ENCODE data around the gene ARFGEF2. TPM values are rescaled to one million over a fixed set of nuclear protein-coding genes. Genes with fewer than 3 reads are reported as not detected.

ARFGEF2 gene
- total RNA-seq, 4 donors from 2014 or later: 33.6 to 45.2 (median 39.3) TPM

GRCh38 chr20:48923149-48923718, 1.7 kb downstream of the ARFGEF2 start:
- Histone ChIP-seq H3K27ac (replicated peaks in 1 of 4) (peak overlapping the region in 3 of 4 donors; percentile 93 to 98 (median 93)), H3K27me3 (no peaks in the 10 kb centered on the region), H3K4me1 (peaks cover 38 to 62% (median 60%) of the 10 kb centered on the region in 4 donors), H3K4me3 (peak overlapping the region in 3 of 4 donors; percentile 74 to 95 (median 94)), H3K9me3 (no peaks in the 10 kb centered on the region), H3K36me3 (no peaks in the 10 kb centered on the region)
- WGBS: 51% methylated on average over 4 of the region's 4 CpGs
- TF ChIP-seq, protein P1, sequence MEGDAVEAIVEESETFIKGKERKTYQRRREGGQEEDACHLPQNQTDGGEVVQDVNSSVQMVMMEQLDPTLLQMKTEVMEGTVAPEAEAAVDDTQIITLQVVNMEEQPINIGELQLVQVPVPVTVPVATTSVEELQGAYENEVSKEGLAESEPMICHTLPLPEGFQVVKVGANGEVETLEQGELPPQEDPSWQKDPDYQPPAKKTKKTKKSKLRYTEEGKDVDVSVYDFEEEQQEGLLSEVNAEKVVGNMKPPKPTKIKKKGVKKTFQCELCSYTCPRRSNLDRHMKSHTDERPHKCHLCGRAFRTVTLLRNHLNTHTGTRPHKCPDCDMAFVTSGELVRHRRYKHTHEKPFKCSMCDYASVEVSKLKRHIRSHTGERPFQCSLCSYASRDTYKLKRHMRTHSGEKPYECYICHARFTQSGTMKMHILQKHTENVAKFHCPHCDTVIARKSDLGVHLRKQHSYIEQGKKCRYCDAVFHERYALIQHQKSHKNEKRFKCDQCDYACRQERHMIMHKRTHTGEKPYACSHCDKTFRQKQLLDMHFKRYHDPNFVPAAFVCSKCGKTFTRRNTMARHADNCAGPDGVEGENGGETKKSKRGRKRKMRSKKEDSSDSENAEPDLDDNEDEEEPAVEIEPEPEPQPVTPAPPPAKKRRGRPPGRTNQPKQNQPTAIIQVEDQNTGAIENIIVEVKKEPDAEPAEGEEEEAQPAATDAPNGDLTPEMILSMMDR (IDR thresholded peaks at IDR 0.05): no peak
- no peak for TF ChIP-seq POLR2AphosphoS5 (IDR thresholded peaks at IDR 0.05)
- TF ChIP-seq EP300 (IDR thresholded peaks at IDR 0.05): no peak
- TF ChIP-seq POLR2A (IDR thresholded peaks at IDR 0.05; ENCODE audit: low read depth): no peak
- intact Hi-C loops (cut with DNase I): no loop called here
- no peak for DNase-seq (ENCODE audit: extremely low spot score)

DNA sequence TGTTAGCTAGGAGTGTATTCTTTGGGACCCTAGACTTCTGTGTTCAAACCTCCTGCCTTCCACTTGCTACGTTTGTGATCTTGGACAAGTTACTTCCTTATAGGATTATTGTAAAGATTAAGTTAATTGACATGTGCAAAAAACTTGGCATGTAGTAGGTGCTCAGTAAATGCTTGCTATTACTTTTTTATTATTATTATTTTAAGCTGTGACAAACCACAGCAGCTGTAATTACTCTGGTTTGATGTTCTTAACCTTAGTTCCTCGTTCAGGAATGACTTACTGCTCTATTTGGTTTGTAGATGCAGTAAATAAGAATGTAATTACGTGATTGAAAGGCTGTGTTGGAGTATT, 3.2 kb downstream of the ARFGEF2 start:
- Histone ChIP-seq H3K27ac (replicated peaks in 1 of 4) (peak overlapping the region in 1 of 4 donors; percentile 7), H3K4me1 (peaks cover 50 to 77% (median 75%) of the 10 kb centered on the region in 4 donors), H3K4me3 (no peak overlapping the region), H3K36me3 (no peaks in the 10 kb centered on the region), H3K9me3 (no peaks in the 10 kb centered on the region), H3K27me3 (no peaks in the 10 kb centered on the region)
- 55% methylated on average over 3 of the region's 3 CpGs for WGBS
- intact Hi-C loops (cut with DNase I): no loop called here
- DNase-seq (ENCODE audit: extremely low spot score): no peak
- no peak for TF ChIP-seq POLR2A (IDR thresholded peaks at IDR 0.05; ENCODE audit: low read depth)
- no peak for TF ChIP-seq POLR2AphosphoS5 (IDR thresholded peaks at IDR 0.05)
- TF ChIP-seq EP300 (IDR thresholded peaks at IDR 0.05): no peak
- TF ChIP-seq, protein P1 (IDR thresholded peaks at IDR 0.05): no peak

DNA sequence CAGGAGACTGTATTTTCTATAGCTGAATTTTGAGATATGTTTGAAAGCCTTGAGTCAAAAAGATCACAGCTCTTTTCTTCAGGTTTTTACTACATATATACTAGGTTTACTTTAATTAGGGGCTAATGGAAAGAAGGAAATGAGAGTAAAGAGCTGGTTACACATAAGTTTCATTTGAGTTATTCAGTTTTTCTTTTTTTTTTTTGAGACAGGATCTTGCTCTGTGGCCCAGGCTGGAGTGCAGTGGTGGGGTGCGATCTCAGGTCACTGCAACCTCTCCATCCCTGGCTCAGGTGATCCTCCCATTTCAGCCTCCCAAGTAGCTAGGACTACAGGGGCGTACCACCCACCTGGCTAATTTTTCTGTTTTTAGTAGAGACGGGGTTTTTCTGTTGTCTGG, 4.8 kb downstream of the ARFGEF2 start:
- H3K4me1 ChIP-seq: peaks cover 62 to 83% (median 80%) of the 10 kb centered on the region in 4 donors
- no peaks in the 10 kb centered on the region for H3K36me3 ChIP-seq
- peak overlapping the region in 1 of 4 donors; percentile 72 for H3K27ac ChIP-seq (replicated peaks in 1 of 4)
- no peak overlapping the region for H3K4me3 ChIP-seq
- intact Hi-C loops (cut with DNase I): no loop called here
- WGBS: 100% methylated on average over 3 of the region's 3 CpGs
- H3K27me3 ChIP-seq: no peaks in the 10 kb centered on the region
- TF ChIP-seq POLR2AphosphoS5 (IDR thresholded peaks at IDR 0.05) (no peak), EP300 (IDR thresholded peaks at IDR 0.05) (no peak), POLR2A (IDR thresholded peaks at IDR 0.05; ENCODE audit: low read depth) (no peak)
- TF ChIP-seq, protein P1 (IDR thresholded peaks at IDR 0.05): no peak
- no peaks in the 10 kb centered on the region for H3K9me3 ChIP-seq
- no peak for DNase-seq (ENCODE audit: extremely low spot score)

GRCh38 chr20:48926821-48927220, 5.3 kb downstream of the ARFGEF2 start:
- Histone ChIP-seq H3K9me3 (no peaks in the 10 kb centered on the region), H3K4me1 (peaks cover 67 to 88% (median 85%) of the 10 kb centered on the region in 4 donors), H3K36me3 (no peaks in the 10 kb centered on the region), H3K4me3 (no peak overlapping the region), H3K27me3 (no peaks in the 10 kb centered on the region), H3K27ac (replicated peaks in 1 of 4) (peak overlapping the region in 2 of 4 donors; percentile 35 to 72)
- intact Hi-C loops (cut with DNase I): no loop called here
- TF ChIP-seq POLR2A (IDR thresholded peaks at IDR 0.05; ENCODE audit: low read depth): no peak
- TF ChIP-seq EP300 (IDR thresholded peaks at IDR 0.05): no peak
- no peak for TF ChIP-seq POLR2AphosphoS5 (IDR thresholded peaks at IDR 0.05)
- TF ChIP-seq, protein P1 (IDR thresholded peaks at IDR 0.05): no peak
- WGBS: 74% methylated on average over 3 of the region's 3 CpGs
- DNase-seq (ENCODE audit: extremely low spot score): no peak

Measured in esophagus muscularis mucosa (tissue), 4 donors.